HCT116 (cell line): ENCODE data around the gene C5orf63.

Experiments used
- CEBPB ChIP-seq: IDR thresholded peaks from 2 replicates; pipeline ENCODE4 v1.6.1; 2012; ENCODE audit warnings: low read depth
- EZH2 ChIP-seq: fragments of 200-600 bp; sonication (generic); IDR thresholded peaks from 2 replicates; pipeline ENCODE4 v1.6.1; 2017; ENCODE audit warnings: antibody characterized with exemption, mixed run types
- JUND ChIP-seq: IDR thresholded peaks from 2 replicates; pipeline ENCODE4 v1.6.1; 2012
- MAX ChIP-seq: IDR thresholded peaks from 2 replicates; pipeline ENCODE4 v1.6.1; 2012
- POLR2AphosphoS5 ChIP-seq: IDR thresholded peaks from 2 replicates; pipeline ENCODE4 v1.6.1; 2011; ENCODE audit warnings: mild to moderate bottlenecking, low read depth, low read length, moderate library complexity
- RAD21 ChIP-seq: IDR thresholded peaks from 2 replicates; pipeline ENCODE4 v1.6.1; 2012; ENCODE audit warnings: low read depth, mild to moderate bottlenecking

DNA sequence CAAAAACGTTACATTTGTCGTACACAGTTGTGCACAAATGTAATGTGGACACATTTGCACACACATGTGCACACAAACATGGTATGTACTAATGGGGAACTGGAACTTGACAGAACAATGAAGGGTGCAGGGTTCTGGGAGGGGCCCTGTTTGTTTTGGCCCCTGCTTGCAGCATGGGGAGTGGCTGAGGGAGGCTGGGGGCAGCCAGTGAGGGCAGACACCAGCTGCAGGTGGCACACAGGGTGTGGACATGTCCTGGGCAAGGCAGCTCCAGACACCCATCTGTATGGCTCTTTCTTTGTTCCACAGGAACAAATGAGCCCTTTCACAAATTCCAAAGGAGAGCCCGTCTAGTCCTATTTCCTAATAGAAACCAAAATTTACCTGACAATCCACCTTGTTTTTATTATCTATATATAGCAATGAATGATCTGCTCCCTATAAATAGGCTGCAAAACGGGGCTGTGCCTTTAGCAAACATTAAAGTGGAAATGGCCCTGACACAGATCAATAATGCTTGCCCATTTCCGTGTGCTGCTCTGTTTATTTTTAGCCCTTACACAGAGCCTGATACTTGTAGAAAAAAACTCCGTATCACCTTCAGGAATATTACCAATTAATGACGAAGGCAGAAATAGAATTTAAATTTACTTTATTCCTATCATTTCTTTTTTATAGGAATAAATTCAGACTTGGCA, 69.4 kb downstream of the C5orf63 start:
- no peak for TF ChIP-seq JUND
- no peak for TF ChIP-seq POLR2AphosphoS5
- no peak for TF ChIP-seq CEBPB
- TF ChIP-seq MAX, result no peak
- no peak for TF ChIP-seq EZH2
- no peak for TF ChIP-seq RAD21
